Left ventricle myocardium inferior (tissue), 1 donor: ENCODE measurements around the gene SP140. TPM values are rescaled to one million over a fixed set of nuclear protein-coding genes. Genes with fewer than 3 reads are reported as not detected.

Source experiments
- DNase-seq: peaks from one replicate; pipeline ENCODE4 v3.0.0-alpha.2; 2020
- H3K27ac ChIP-seq: fragments of 200-600 bp; replicated peaks from 2 replicates; pipeline ENCODE4 v1.8.0; 2021
- H3K27me3 ChIP-seq: fragments of 200-600 bp; 2 replicates; pipeline ENCODE4 v1.8.0; 2021; ENCODE audit warnings: low read depth
- H3K36me3 ChIP-seq: fragments of 200-600 bp; 2 replicates; pipeline ENCODE4 v1.8.0; 2021
- H3K4me1 ChIP-seq: fragments of 200-600 bp; 2 replicates; pipeline ENCODE4 v1.8.0; 2021
- H3K4me3 ChIP-seq: fragments of 200-600 bp; 2 replicates; pipeline ENCODE4 v1.8.0; 2021; ENCODE audit warnings: mild to moderate bottlenecking, moderate library complexity
- H3K9me3 ChIP-seq: fragments of 200-600 bp; replicated peaks from 2 replicates; pipeline ENCODE4 v1.8.0; 2021
- CTCF ChIP-seq: fragments of 200-600 bp; IDR thresholded peaks from 2 replicates; pipeline ENCODE4 v1.8.0; 2021; ENCODE audit warnings: antibody characterized with exemption, mild to moderate bottlenecking, borderline replicate concordance
- intact Hi-C: fragments of 100-400 bp; cut with micrococcal nuclease; formaldehyde crosslinking; loops from one replicate; pipeline ENCODE4 v1.11.0; 2022
- total RNA-seq: library from RNA; stranded (reverse); fragmentation: NEBNext Ultra II Directional; extraction: Animal tissue kit (Norgen Biotek cat#: 25700); gene quantifications from one replicate; pipeline ENCODE4 v1.2.1, GENCODE V29; 2021
- donor health status: DM: no; HTN: yes; CAD: no; lungs with severe emphysema.

SP140 gene
- total RNA-seq, 1 donor from 2014 or later = 1.3 TPM

- Histone ChIP-seq H3K4me1 (no peaks in the 10 kb centered on the region), H3K36me3 (peaks cover 94% of the 10 kb centered on the region), H3K9me3 (no peaks in the 10 kb centered on the region), H3K27me3 (no peaks in the 10 kb centered on the region), H3K27ac (no peak overlapping the region), H3K4me3 (no peak overlapping the region)
- TF ChIP-seq CTCF = no peak
- no peak for DNase-seq
- intact Hi-C loops = no loop called here
Observed at GRCh38 chr2:230208576-230208975, 17.0 kb upstream of the SP140 start.

- Histone ChIP-seq H3K9me3 (no peaks in the 10 kb centered on the region), H3K27me3 (no peaks in the 10 kb centered on the region), H3K36me3 (peaks cover 98% of the 10 kb centered on the region), H3K4me3 (no peak overlapping the region), H3K4me1 (no peaks in the 10 kb centered on the region), H3K27ac (no peak overlapping the region)
- intact Hi-C loops = no loop called here
- no peak for TF ChIP-seq CTCF
- no peak for DNase-seq
Observed at GRCh38 chr2:230209422-230210051, 16.0 kb upstream of the SP140 start.

- no peaks in the 10 kb centered on the region for H3K9me3 ChIP-seq
- H3K27ac ChIP-seq = no peak overlapping the region
- intact Hi-C loops = no loop called here
- peaks cover 54% of the 10 kb centered on the region for H3K36me3 ChIP-seq
- no peaks in the 10 kb centered on the region for H3K27me3 ChIP-seq
- peaks cover 35% of the 10 kb centered on the region for H3K4me1 ChIP-seq
- DNase-seq = no peak
- no peak for TF ChIP-seq CTCF
- H3K4me3 ChIP-seq = no peak overlapping the region
Observed at GRCh38 chr2:230216489-230216888, 9.0 kb upstream of the SP140 start.

GRCh38 chr2:230217424-230217823, 8.1 kb upstream of the SP140 start:
- Histone ChIP-seq H3K4me1 (peaks cover 35% of the 10 kb centered on the region), H3K27me3 (no peaks in the 10 kb centered on the region), H3K27ac (no peak overlapping the region), H3K9me3 (no peaks in the 10 kb centered on the region), H3K36me3 (peaks cover 44% of the 10 kb centered on the region), H3K4me3 (no peak overlapping the region)
- intact Hi-C loops = no loop called here
- no peak for DNase-seq
- no peak for TF ChIP-seq CTCF

- intact Hi-C loops = no loop called here
- no peak for DNase-seq
Observed at GRCh38 chr2:230218421-230218820, 7.1 kb upstream of the SP140 start.

More at GRCh38 chr2:230218421-230218820, 7.1 kb upstream of the SP140 start:
- H3K27me3 ChIP-seq = no peaks in the 10 kb centered on the region
- peaks cover 35% of the 10 kb centered on the region for H3K36me3 ChIP-seq
- peak overlapping the region; percentile 71 for H3K4me3 ChIP-seq
- peak overlapping the region; percentile 10 for H3K27ac ChIP-seq
- peaks cover 35% of the 10 kb centered on the region for H3K4me1 ChIP-seq
- no peak for TF ChIP-seq CTCF
- no peaks in the 10 kb centered on the region for H3K9me3 ChIP-seq
